HG02885 (cell line): Measurements from ENCODE around the gene QPRT.
A peak's percentile ranks its signal among the peaks of the same experiment; 100 is the strongest.
"Not testable (repeated sequence)": the region's sequence is repeated elsewhere in the genome, so short reads cannot be mapped to it uniquely, and the experiment has no call there.

Experiments used
- ATAC-seq: cut with Tn5 transposase; IDR thresholded peaks from one replicate; pipeline ENCODE4 v1.9.1; 2021; ENCODE audit warnings: mild to moderate bottlenecking; ENCODE audit not compliant: unreplicated experiment, poor library complexity

The QPRT gene

GRCh38 chr16:29743475-29743826 is 64.5 kb downstream of the QPRT start:
- no peak for ATAC-seq

- ATAC-seq = no peak
These were observed 65.0 kb downstream of the QPRT start for GRCh38 chr16:29743827-29744531.

- ATAC-seq = no peak
These were observed 65.6 kb downstream of the QPRT start for GRCh38 chr16:29744541-29745101.

GRCh38 chr16:29745121-29745852 is 66.3 kb downstream of the QPRT start:
- peak; percentile 50 for ATAC-seq

- peak; percentile 75 for ATAC-seq
These were observed 66.9 kb downstream of the QPRT start, which contains the start of gene C16orf54 for GRCh38 chr16:29745853-29746345. Gene C16orf54, minus strand, starts transcription at chr16:29745990. Its CDS starts 1,039 bp downstream, at chr16:29744951.

GRCh38 chr16:29746518-29746917 is 67.5 kb downstream of the QPRT start:
- not testable (repeated sequence) for ATAC-seq
